ENCODE data around the gene RUBCN.
"Not testable (repeated sequence)": the region's sequence is repeated elsewhere in the genome, so short reads cannot be mapped to it uniquely, and the experiment has no call there.

RUBCN gene

GRCh38 chr3:197680955-197681521 is 55.7 kb downstream of the RUBCN start:
- no peak for DNase-seq

GRCh38 chr3:197675951-197676350 is 60.8 kb downstream of the RUBCN start:
- no peak for DNase-seq

GRCh38 chr3:197675563-197675860 is 61.2 kb downstream of the RUBCN start:
- DNase-seq = no peak

GRCh38 chr3:197674741-197675562 is 61.8 kb downstream of the RUBCN start:
- DNase-seq = no peak

- DNase-seq = no peak
Observed at GRCh38 chr3:197673170-197673569, 63.5 kb downstream of the RUBCN start.

- no peak for DNase-seq
Observed at GRCh38 chr3:197670361-197670760, 66.3 kb downstream of the RUBCN start.

- no peak for DNase-seq
Observed at GRCh38 chr3:197667968-197668367, 68.7 kb downstream of the RUBCN start.

- DNase-seq = not testable (repeated sequence)
Observed at GRCh38 chr3:197667293-197667692, 69.4 kb downstream of the RUBCN start.

- not testable (repeated sequence) for DNase-seq
Observed at GRCh38 chr3:197666221-197666842, 70.4 kb downstream of the RUBCN start.

- not testable (repeated sequence) for DNase-seq
Observed at GRCh38 chr3:197665549-197665948, 71.2 kb downstream of the RUBCN start.

- not testable (repeated sequence) for DNase-seq
Observed at GRCh38 chr3:197665142-197665491, 71.6 kb downstream of the RUBCN start.

GRCh38 chr3:197664414-197665141 is 72.1 kb downstream of the RUBCN start:
- DNase-seq = not testable (repeated sequence)

- DNase-seq = not testable (repeated sequence)
Observed at GRCh38 chr3:197663367-197664140, 73.2 kb downstream of the RUBCN start.

GRCh38 chr3:197662352-197662751 is 74.4 kb downstream of the RUBCN start:
- DNase-seq = not testable (repeated sequence)

GRCh38 chr3:197661874-197662273 is 74.8 kb downstream of the RUBCN start:
- not testable (repeated sequence) for DNase-seq

- DNase-seq = not testable (repeated sequence)
Observed at GRCh38 chr3:197661234-197661834, 75.4 kb downstream of the RUBCN start.

GRCh38 chr3:197659701-197660100 is 77.0 kb downstream of the RUBCN start:
- not testable (repeated sequence) for DNase-seq

- not testable (repeated sequence) for DNase-seq
Observed at GRCh38 chr3:197659144-197659543, 77.6 kb downstream of the RUBCN start.

- DNase-seq = not testable (repeated sequence)
Observed at GRCh38 chr3:197658706-197659105, 78.0 kb downstream of the RUBCN start.

GRCh38 chr3:197657541-197658292 is 79.0 kb downstream of the RUBCN start:
- DNase-seq = not testable (repeated sequence)

GRCh38 chr3:197656960-197657359 is 79.7 kb downstream of the RUBCN start:
- DNase-seq = not testable (repeated sequence)
